Stimulated activated naive CD8-positive, alpha-beta T cell treated with anti-CD3 and anti-CD28 coated beads, Interleukin-15, Interleukin-2, amounts not matched to agents 100 U/mL and 50 U/mL, for 24 hours (primary cell): ENCODE data around the gene KSR2.
"Not testable (repeated sequence)": the region's sequence is repeated elsewhere in the genome, so short reads cannot be mapped to it uniquely, and the experiment has no call there.

Experiments used
- ATAC-seq: fragments of 150-1000 bp; cut with Tn5 transposase; one replicate; pipeline ENCODE4 v1.10.0; 2021
- DNase-seq: peaks from one replicate; pipeline ENCODE4 v3.0.0; 2021

KSR2 gene

GRCh38 chr12:117688446-117688845 lies 280.3 kb downstream of the KSR2 start:
- ATAC-seq (no peak), DNase-seq (no peak)

DNA sequence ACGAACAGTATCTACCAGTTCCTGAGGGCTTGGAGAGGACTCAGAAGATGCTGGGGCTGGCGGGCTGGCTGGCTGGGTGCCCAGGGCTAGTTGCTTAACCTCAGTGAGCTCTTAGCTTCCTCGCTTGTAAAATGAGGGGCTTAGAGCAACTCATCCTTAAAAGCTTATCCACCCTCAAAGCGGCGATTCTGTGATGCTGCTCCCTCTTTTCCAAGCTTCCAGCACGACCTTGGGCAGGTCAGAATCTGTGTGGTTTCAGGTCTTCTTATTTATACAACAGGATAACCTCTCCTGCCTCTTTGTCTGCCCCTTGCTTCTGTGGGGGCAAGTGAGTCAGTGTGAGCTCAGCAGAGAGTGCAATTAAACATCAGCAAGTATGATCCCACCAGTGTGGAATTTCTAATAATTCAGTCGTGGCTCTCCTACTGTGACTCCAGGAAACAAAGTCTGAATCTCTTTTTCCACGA lies 281.8 kb downstream of the KSR2 start:
- no peak for ATAC-seq
- DNase-seq: no peak

GRCh38 chr12:117686210-117686609 lies 282.6 kb downstream of the KSR2 start:
- ATAC-seq (no peak), DNase-seq (no peak)

DNA sequence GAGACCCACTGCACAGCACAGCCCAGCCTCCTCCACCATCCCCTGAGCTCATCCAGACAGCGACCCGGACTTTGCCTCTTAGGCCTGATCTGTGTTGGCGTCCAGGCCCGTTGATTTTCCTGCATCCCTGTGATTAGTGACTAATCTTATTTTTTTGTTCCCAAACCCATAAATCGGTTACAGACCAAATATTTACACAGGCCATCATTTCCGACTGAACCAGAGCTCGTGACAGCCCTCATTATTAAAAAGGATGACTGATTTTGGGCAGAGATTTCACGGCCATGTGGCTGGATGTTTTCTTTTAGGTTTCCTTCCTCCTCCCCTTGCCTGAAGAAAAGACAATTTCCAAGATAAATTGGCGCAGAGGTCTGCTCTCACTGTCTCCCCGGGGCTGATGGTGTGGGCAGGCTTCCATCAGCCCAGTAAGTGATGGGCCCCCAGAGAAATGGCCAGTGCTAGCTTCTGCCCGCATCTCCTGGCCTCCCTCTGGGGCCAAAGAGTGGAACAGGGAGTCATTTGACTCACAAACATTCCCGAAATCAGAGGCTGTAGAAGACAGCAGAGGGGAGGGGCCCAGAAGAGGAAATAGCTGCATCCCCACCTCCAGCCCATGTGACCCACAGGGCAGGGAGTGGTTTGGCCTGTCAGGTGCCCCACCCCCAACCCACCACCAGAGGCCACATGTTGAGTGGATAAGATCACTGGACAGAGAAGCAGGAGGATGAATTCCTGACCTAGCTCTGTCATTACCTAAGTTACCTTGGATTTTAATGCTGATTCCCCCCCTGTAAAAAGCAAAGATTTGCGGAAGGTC lies 283.5 kb downstream of the KSR2 start:
- ATAC-seq (no peak), DNase-seq (no peak)

GRCh38 chr12:117684471-117684870 lies 284.3 kb downstream of the KSR2 start:
- DNase-seq: no peak
- no peak for ATAC-seq

GRCh38 chr12:117680312-117680711 lies 288.5 kb downstream of the KSR2 start:
- DNase-seq: no peak
- ATAC-seq: no peak

DNA sequence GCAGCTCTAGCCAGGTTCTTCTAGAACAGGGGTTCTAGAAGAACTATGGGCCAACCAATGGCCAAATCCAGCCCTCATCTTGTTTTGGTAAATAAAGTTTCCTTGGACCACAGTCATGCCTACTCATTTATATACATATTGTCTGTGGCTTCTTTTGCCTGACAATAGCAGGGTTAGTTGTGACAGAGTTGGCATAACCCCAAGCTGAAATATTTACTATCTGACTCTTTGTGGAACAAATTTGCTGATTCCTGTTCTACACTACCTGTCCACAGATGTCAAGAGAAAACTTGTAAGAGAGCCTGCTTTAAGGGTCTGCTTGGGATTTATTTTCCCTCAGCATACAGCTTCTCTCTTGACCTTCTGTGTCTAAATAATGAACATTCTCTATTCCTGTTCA lies 289.0 kb downstream of the KSR2 start:
- ATAC-seq: no peak
- no peak for DNase-seq

- no peak for DNase-seq
- no peak for ATAC-seq
These were observed 294.0 kb downstream of the KSR2 start for GRCh38 chr12:117674763-117675162.

DNA sequence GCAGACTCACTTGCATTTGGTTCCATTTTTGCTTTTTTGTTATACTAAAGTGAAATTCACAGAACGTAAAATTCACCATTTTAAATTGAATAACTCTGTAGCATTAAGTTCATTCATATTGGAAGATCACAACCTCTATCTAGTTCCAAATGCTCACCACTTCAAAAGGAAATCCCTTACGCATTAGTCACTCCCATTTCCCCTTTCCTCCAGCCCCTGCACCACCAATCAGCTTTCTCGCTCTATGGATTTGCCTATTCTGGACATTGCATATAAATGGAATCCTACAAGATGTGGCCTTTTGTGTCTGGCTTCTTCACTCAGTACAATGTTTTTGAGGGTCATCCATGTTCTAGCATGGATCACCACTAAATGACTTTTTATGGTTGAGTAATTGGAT lies 294.5 kb downstream of the KSR2 start:
- DNase-seq: no peak

GRCh38 chr12:117671734-117672133 lies 297.1 kb downstream of the KSR2 start:
- ATAC-seq (no peak), DNase-seq (peak; percentile 5)

More for the DNA sequence above, 294.5 kb downstream of the KSR2 start:
- no peak for ATAC-seq

DNA sequence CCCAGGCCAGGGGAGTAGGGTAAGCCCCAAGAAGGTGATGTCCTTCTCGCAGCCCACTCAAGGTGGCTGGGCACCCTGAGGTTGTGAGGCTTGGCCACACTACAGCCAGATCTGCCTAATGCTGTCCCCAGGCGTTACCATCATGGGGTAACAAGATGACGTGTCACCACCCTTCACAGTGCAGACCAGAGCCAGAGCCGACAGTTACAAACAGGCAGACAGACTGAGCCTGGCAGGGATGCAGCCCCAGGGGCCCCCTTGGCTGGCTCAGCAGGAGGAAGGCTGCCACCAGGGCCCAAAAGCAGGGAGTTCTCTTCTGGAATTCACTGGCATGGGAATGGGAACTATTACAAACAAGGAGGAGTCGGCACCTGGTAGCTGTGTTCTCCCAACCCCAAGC lies 304.6 kb downstream of the KSR2 start:
- no peak for DNase-seq
- ATAC-seq: no peak

- ATAC-seq (no peak), DNase-seq (no peak)
These were observed 306.0 kb downstream of the KSR2 start for GRCh38 chr12:117662620-117663395.

DNA sequence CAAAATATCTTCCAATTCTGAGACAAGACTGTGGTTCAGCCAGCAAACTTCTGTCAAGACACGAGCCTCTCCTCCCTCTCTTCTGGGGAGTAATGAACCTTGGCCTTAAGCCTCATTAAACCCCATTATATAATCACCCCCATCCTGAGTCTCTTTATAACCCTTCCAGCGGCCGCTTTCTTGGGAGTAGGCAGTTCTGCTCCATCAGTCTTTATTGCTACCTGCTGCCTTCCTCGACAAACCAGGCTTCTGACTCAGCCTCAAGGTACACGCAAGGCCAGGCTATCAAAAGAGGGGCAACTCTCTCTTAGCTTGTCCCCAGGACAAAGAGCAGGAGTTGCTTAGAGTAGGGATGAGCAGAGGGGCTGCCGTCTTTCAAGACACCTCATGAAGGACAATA lies 306.6 kb downstream of the KSR2 start:
- no peak for ATAC-seq
- DNase-seq: no peak

- DNase-seq (no peak), ATAC-seq (no peak)
These were observed 307.3 kb downstream of the KSR2 start for GRCh38 chr12:117661471-117661870.

DNA sequence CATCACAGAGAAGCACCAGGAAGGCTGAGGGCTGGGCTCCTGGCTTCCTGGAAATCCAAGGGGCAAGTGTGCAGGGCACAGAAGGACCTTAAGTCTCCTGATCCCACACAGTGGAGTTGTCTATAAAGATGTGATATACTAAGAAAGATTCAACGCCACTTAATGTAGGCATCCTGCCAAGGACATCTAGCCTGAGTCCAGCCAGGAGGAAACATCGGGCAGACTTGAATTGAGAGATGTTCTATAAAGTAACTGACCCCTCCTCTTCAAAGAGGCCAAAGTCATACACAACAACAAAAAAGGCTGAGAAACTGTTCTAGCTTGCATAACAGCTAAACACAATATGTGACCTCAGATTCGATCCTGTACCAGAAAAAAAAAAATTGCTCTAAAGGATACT lies 307.9 kb downstream of the KSR2 start:
- no peak for DNase-seq
- no peak for ATAC-seq

GRCh38 chr12:117658226-117658625 lies 310.6 kb downstream of the KSR2 start:
- DNase-seq (no peak), ATAC-seq (no peak)

DNA sequence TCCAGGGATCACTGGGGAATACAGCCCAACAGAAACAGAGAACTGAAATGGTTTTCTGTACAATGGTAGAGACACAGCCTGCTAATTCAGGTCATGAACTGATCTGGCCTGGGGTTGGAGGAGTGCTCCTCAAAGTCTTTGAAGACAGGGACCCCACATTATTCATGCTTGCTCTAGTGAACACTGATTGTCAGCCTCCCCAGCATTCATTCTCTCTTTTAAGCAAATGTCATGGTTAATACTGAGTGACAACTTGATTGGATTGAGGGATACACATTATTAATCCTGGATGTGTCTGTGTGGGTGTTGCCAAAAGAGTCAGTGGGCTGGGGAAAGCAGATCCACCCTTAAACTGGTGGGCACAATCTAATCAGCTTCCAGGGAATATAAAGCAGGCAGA lies 319.0 kb downstream of the KSR2 start:
- no peak for ATAC-seq
- DNase-seq: no peak

- no peak for ATAC-seq
- no peak for DNase-seq
These were observed 322.3 kb downstream of the KSR2 start for GRCh38 chr12:117646520-117646919.

- ATAC-seq: no peak
- no peak for DNase-seq
These were observed 323.3 kb downstream of the KSR2 start for GRCh38 chr12:117645473-117645872.

- DNase-seq (no peak), ATAC-seq (no peak)
These were observed 324.8 kb downstream of the KSR2 start for GRCh38 chr12:117643971-117644370.

DNA sequence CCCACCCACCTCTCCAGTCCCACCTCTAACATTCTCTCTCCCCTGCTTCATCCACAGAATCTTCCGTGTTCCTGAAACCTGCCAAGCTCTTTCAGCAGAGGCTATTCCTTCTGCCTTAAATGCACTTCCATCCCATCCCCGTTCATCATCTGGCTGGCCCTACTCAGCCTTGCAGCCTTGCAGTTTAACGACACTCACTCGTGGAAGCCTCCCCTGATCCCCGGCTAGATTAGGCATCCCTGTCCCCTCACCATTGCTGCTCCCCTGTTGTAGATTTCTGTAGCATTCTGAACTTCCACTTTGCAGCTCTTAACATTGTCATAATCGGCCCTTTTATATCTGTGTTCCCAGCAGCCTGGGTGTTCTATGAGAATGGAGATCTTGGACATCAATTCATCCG lies 326.9 kb downstream of the KSR2 start:
- ATAC-seq (no peak), DNase-seq (no peak)

DNA sequence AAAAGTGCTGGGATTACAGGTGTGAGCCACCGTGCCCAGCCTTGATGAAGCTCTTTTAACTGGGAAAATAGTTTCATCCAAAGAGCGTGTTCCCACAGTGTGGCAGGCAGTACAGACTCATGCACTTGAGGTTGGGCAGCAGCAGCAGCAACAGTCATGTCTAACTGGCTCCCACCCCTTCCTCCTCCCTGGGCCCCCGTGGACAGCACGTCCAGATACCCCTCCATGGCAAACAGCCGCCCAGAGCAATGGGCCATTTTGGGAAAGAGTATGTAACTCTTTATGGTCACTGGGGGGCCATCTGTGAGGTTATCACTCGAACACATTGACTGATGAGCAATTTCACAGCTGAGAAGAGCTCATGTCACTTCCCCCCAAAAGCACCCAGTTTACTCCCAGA lies 328.3 kb downstream of the KSR2 start:
- no peak for ATAC-seq
- DNase-seq: no peak

- no peak for ATAC-seq
- DNase-seq: no peak
These were observed 339.3 kb downstream of the KSR2 start for GRCh38 chr12:117629454-117629853.

DNA sequence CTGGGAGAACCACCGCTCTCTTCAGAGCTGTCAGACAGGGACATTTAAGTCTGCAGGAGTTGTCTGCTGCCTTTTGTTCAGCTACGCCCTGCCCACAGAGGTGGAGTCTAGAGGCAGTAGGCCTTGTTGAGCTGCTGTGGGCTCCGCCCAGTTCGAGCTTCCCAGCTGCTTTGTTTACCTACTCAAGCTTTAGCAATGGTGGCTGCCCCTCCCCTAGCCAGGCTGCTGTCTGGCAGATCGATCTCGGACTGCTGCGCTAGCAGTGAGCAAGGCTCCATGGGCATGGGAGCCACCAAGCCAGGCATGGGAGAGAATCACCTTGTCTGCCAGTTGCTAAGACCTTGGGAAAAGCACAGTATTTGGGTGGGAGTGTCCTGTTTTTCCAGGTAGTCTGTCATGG lies 340.1 kb downstream of the KSR2 start:
- DNase-seq: not testable (repeated sequence)

More for the DNA sequence above, 340.1 kb downstream of the KSR2 start:
- ATAC-seq: not testable (repeated sequence)
